ENCODE measurements around the gene MTRFR.

The MTRFR gene

GRCh38 chr12:123280971-123281370, 47.7 kb downstream of the MTRFR start:
- POLR2A ChIA-PET, result interaction anchor here (0.6 kb wide), 1 partner anchor 347 kb away, joined by 4 read pairs; no protein-coding TSS in a partner anchor
- H3K27me3 ChIP-seq (replicated peaks in 2 of 5; ENCODE audit: control insufficient read depth in 4 of 5, insufficient read depth in 5 of 5, low read length in 4 of 5), result no peaks in the 10 kb centered on the region
- no CpG with 5 or more reads among the region's 2 CpGs for WGBS (ENCODE audit: insufficient coverage)

GRCh38 chr12:123282111-123282510, 48.9 kb downstream of the MTRFR start:
- Histone ChIP-seq H3K9me3 (ENCODE audit: control extremely low read depth in 1 of 5, control insufficient read depth in 4 of 5, insufficient read depth in 2 of 5, low read depth in 1 of 5, low read length in 4 of 5) (no peaks in the 10 kb centered on the region), H3K4me1 (ENCODE audit: control extremely low read depth in 1 of 4, control insufficient read depth in 4 of 4, insufficient read depth in 4 of 4, low read length in 3 of 4) (peaks cover 2 to 13% (median 6%) of the 10 kb centered on the region in 4 experiments), H3K36me3 (ENCODE audit: control insufficient read depth in 4 of 4, insufficient read depth in 4 of 4, low read length in 3 of 4) (no peaks in the 10 kb centered on the region), H3K4me3 (ENCODE audit: control insufficient read depth in 1 of 7, extremely low read depth in 1 of 7, insufficient read depth in 4 of 7, low read depth in 2 of 7, low read length in 6 of 7) (no peak overlapping the region), H3K27me3 (replicated peaks in 2 of 5; ENCODE audit: control insufficient read depth in 4 of 5, insufficient read depth in 5 of 5, low read length in 4 of 5) (no peaks in the 10 kb centered on the region), H3K27ac (ENCODE audit: insufficient read depth in 1 of 2, low read depth in 1 of 2, low read length in 2 of 2, poor library complexity in 1 of 2, severe bottlenecking in 2 of 2) (no peak overlapping the region)
- 95% methylated on average over 10 of the region's 10 CpGs for WGBS (ENCODE audit: insufficient coverage)
- ChIA-PET POLR2A (interaction anchor here (0.6 to 1.1 kb wide), 2 partner anchors 14 to 500 kb away, joined by 4 read pairs; no protein-coding TSS in a partner anchor), CTCF (interaction anchor here (1.7 kb wide), 1 partner anchor 59 kb away, joined by 3 read pairs; no protein-coding TSS in a partner anchor)
- DNase-seq, result no peak

More at GRCh38 chr12:123280971-123281370, 47.7 kb downstream of the MTRFR start:
- peaks cover 2 to 13% (median 6%) of the 10 kb centered on the region in 4 experiments for H3K4me1 ChIP-seq (ENCODE audit: control extremely low read depth in 1 of 4, control insufficient read depth in 4 of 4, insufficient read depth in 4 of 4, low read length in 3 of 4)
- no peak for DNase-seq
- H3K27ac ChIP-seq (ENCODE audit: insufficient read depth in 1 of 2, low read depth in 1 of 2, low read length in 2 of 2, poor library complexity in 1 of 2, severe bottlenecking in 2 of 2), result no peak overlapping the region
- CTCF ChIA-PET, result no interaction called here
- no peaks in the 10 kb centered on the region for H3K36me3 ChIP-seq (ENCODE audit: control insufficient read depth in 4 of 4, insufficient read depth in 4 of 4, low read length in 3 of 4)
- no peak overlapping the region for H3K4me3 ChIP-seq (ENCODE audit: control insufficient read depth in 1 of 7, extremely low read depth in 1 of 7, insufficient read depth in 4 of 7, low read depth in 2 of 7, low read length in 6 of 7)
- H3K9me3 ChIP-seq (ENCODE audit: control extremely low read depth in 1 of 5, control insufficient read depth in 4 of 5, insufficient read depth in 2 of 5, low read depth in 1 of 5, low read length in 4 of 5), result no peaks in the 10 kb centered on the region

GRCh38 chr12:123283461-123283860, 50.2 kb downstream of the MTRFR start:
- CTCF ChIA-PET, result interaction anchor here (0.7 to 1.7 kb wide), 3 partner anchors 17 to 58 kb away, joined by 3 to 5 read pairs (median 4); no protein-coding TSS in a partner anchor
- 100% methylated on average over 3 of the region's 8 CpGs for WGBS (ENCODE audit: insufficient coverage)
- peaks cover 0 to 2% (median under 1%) of the 10 kb centered on the region in 4 experiments for H3K4me1 ChIP-seq (ENCODE audit: control extremely low read depth in 1 of 4, control insufficient read depth in 4 of 4, insufficient read depth in 4 of 4, low read length in 3 of 4)
- POLR2A ChIA-PET, result interaction anchor here (0.8 kb wide), 1 partner anchor 40 kb away, joined by 4 read pairs; no protein-coding TSS in a partner anchor
- DNase-seq, result no peak
- H3K9me3 ChIP-seq (ENCODE audit: control extremely low read depth in 1 of 5, control insufficient read depth in 4 of 5, insufficient read depth in 2 of 5, low read depth in 1 of 5, low read length in 4 of 5), result no peaks in the 10 kb centered on the region
- no peak overlapping the region for H3K4me3 ChIP-seq (ENCODE audit: control insufficient read depth in 1 of 7, extremely low read depth in 1 of 7, insufficient read depth in 4 of 7, low read depth in 2 of 7, low read length in 6 of 7)
- H3K36me3 ChIP-seq (ENCODE audit: control insufficient read depth in 4 of 4, insufficient read depth in 4 of 4, low read length in 3 of 4), result no peaks in the 10 kb centered on the region
- H3K27me3 ChIP-seq (replicated peaks in 2 of 5; ENCODE audit: control insufficient read depth in 4 of 5, insufficient read depth in 5 of 5, low read length in 4 of 5), result no peaks in the 10 kb centered on the region
- no peak overlapping the region for H3K27ac ChIP-seq (ENCODE audit: insufficient read depth in 1 of 2, low read depth in 1 of 2, low read length in 2 of 2, poor library complexity in 1 of 2, severe bottlenecking in 2 of 2)

- no peaks in the 10 kb centered on the region for H3K4me1 ChIP-seq (ENCODE audit: control extremely low read depth in 1 of 4, control insufficient read depth in 4 of 4, insufficient read depth in 4 of 4, low read length in 3 of 4)
- ChIA-PET POLR2A (no interaction called here), CTCF (no interaction called here)
- no peak overlapping the region for H3K27ac ChIP-seq (ENCODE audit: insufficient read depth in 1 of 2, low read depth in 1 of 2, low read length in 2 of 2, poor library complexity in 1 of 2, severe bottlenecking in 2 of 2)
- 100% methylated on average over 2 of the region's 4 CpGs for WGBS (ENCODE audit: insufficient coverage)
- H3K4me3 ChIP-seq (ENCODE audit: control insufficient read depth in 1 of 7, extremely low read depth in 1 of 7, insufficient read depth in 4 of 7, low read depth in 2 of 7, low read length in 6 of 7), result no peak overlapping the region
- peaks cover 0 to 6% (median 4%) of the 10 kb centered on the region in 4 experiments for H3K36me3 ChIP-seq (ENCODE audit: control insufficient read depth in 4 of 4, insufficient read depth in 4 of 4, low read length in 3 of 4)
- H3K9me3 ChIP-seq (ENCODE audit: control extremely low read depth in 1 of 5, control insufficient read depth in 4 of 5, insufficient read depth in 2 of 5, low read depth in 1 of 5, low read length in 4 of 5), result no peaks in the 10 kb centered on the region
- DNase-seq, result no peak
- no peaks in the 10 kb centered on the region for H3K27me3 ChIP-seq (replicated peaks in 2 of 5; ENCODE audit: control insufficient read depth in 4 of 5, insufficient read depth in 5 of 5, low read length in 4 of 5)
These were observed 51.4 kb downstream of the MTRFR start for GRCh38 chr12:123284669-123285068.

GRCh38 chr12:123286652-123287373, 53.6 kb downstream of the MTRFR start:
- Histone ChIP-seq H3K36me3 (ENCODE audit: control insufficient read depth in 4 of 4, insufficient read depth in 4 of 4, low read length in 3 of 4) (peaks cover 7 to 22% (median 16%) of the 10 kb centered on the region in 4 experiments), H3K27me3 (replicated peaks in 2 of 5; ENCODE audit: control insufficient read depth in 4 of 5, insufficient read depth in 5 of 5, low read length in 4 of 5) (no peaks in the 10 kb centered on the region), H3K27ac (ENCODE audit: insufficient read depth in 1 of 2, low read depth in 1 of 2, low read length in 2 of 2, poor library complexity in 1 of 2, severe bottlenecking in 2 of 2) (no peak overlapping the region), H3K4me1 (ENCODE audit: control extremely low read depth in 1 of 4, control insufficient read depth in 4 of 4, insufficient read depth in 4 of 4, low read length in 3 of 4) (no peaks in the 10 kb centered on the region), H3K9me3 (ENCODE audit: control extremely low read depth in 1 of 5, control insufficient read depth in 4 of 5, insufficient read depth in 2 of 5, low read depth in 1 of 5, low read length in 4 of 5) (no peaks in the 10 kb centered on the region), H3K4me3 (ENCODE audit: control insufficient read depth in 1 of 7, extremely low read depth in 1 of 7, insufficient read depth in 4 of 7, low read depth in 2 of 7, low read length in 6 of 7) (no peak overlapping the region)
- ChIA-PET POLR2A (no interaction called here), CTCF (interaction anchor here (0.6 kb wide), 1 partner anchor 9 kb away, joined by 3 read pairs; no protein-coding TSS in a partner anchor)
- no peak for DNase-seq
- WGBS (ENCODE audit: insufficient coverage), result 94% methylated on average over 8 of the region's 9 CpGs

- peaks cover 11 to 41% (median 34%) of the 10 kb centered on the region in 4 experiments for H3K36me3 ChIP-seq (ENCODE audit: control insufficient read depth in 4 of 4, insufficient read depth in 4 of 4, low read length in 3 of 4)
- no peak for DNase-seq
- ChIA-PET POLR2A (no interaction called here), CTCF (interaction anchor here (0.9 kb wide), 1 partner anchor 15 kb away, joined by 3 read pairs; no protein-coding TSS in a partner anchor)
- no peaks in the 10 kb centered on the region for H3K27me3 ChIP-seq (replicated peaks in 2 of 5; ENCODE audit: control insufficient read depth in 4 of 5, insufficient read depth in 5 of 5, low read length in 4 of 5)
- H3K4me1 ChIP-seq (ENCODE audit: control extremely low read depth in 1 of 4, control insufficient read depth in 4 of 4, insufficient read depth in 4 of 4, low read length in 3 of 4), result no peaks in the 10 kb centered on the region
- H3K4me3 ChIP-seq (ENCODE audit: control insufficient read depth in 1 of 7, extremely low read depth in 1 of 7, insufficient read depth in 4 of 7, low read depth in 2 of 7, low read length in 6 of 7), result no peak overlapping the region
- H3K27ac ChIP-seq (ENCODE audit: insufficient read depth in 1 of 2, low read depth in 1 of 2, low read length in 2 of 2, poor library complexity in 1 of 2, severe bottlenecking in 2 of 2), result no peak overlapping the region
- over 99% methylated on average over 12 of the region's 20 CpGs for WGBS (ENCODE audit: insufficient coverage)
- H3K9me3 ChIP-seq (ENCODE audit: control extremely low read depth in 1 of 5, control insufficient read depth in 4 of 5, insufficient read depth in 2 of 5, low read depth in 1 of 5, low read length in 4 of 5), result no peaks in the 10 kb centered on the region
These were observed 55.6 kb downstream of the MTRFR start for GRCh38 chr12:123288751-123289346.

GRCh38 chr12:123289911-123290310, 56.7 kb downstream of the MTRFR start:
- ChIA-PET CTCF (no interaction called here), POLR2A (no interaction called here)
- 96% methylated on average over 10 of the region's 11 CpGs for WGBS (ENCODE audit: insufficient coverage)
- DNase-seq, result no peak
- H3K27ac ChIP-seq (ENCODE audit: insufficient read depth in 1 of 2, low read depth in 1 of 2, low read length in 2 of 2, poor library complexity in 1 of 2, severe bottlenecking in 2 of 2), result no peak overlapping the region
- no peaks in the 10 kb centered on the region for H3K4me1 ChIP-seq (ENCODE audit: control extremely low read depth in 1 of 4, control insufficient read depth in 4 of 4, insufficient read depth in 4 of 4, low read length in 3 of 4)
- H3K4me3 ChIP-seq (ENCODE audit: control insufficient read depth in 1 of 7, extremely low read depth in 1 of 7, insufficient read depth in 4 of 7, low read depth in 2 of 7, low read length in 6 of 7), result no peak overlapping the region
- no peaks in the 10 kb centered on the region for H3K27me3 ChIP-seq (replicated peaks in 2 of 5; ENCODE audit: control insufficient read depth in 4 of 5, insufficient read depth in 5 of 5, low read length in 4 of 5)
- H3K9me3 ChIP-seq (ENCODE audit: control extremely low read depth in 1 of 5, control insufficient read depth in 4 of 5, insufficient read depth in 2 of 5, low read depth in 1 of 5, low read length in 4 of 5), result no peaks in the 10 kb centered on the region
- H3K36me3 ChIP-seq (ENCODE audit: control insufficient read depth in 4 of 4, insufficient read depth in 4 of 4, low read length in 3 of 4), result peaks cover 11 to 50% (median 42%) of the 10 kb centered on the region in 4 experiments

Data from common myeloid progenitor, CD34-positive (primary cell).